CD4-positive, alpha-beta T cell treated with Interleukin-15 for 1 hour (primary cell): ENCODE measurements around the gene NFATC1.

ENCODE experiments used
- DNase-seq: peaks from one replicate; pipeline ENCODE4 v3.0.0-alpha.2; 2020

The NFATC1 gene

GRCh38 chr18:79445696-79446561, 50.2 kb downstream of the NFATC1 start:
- DNase-seq, result no peak

- DNase-seq, result no peak
These were observed 51.2 kb downstream of the NFATC1 start for GRCh38 chr18:79446931-79447330.

- no peak for DNase-seq
These were observed 52.1 kb downstream of the NFATC1 start for GRCh38 chr18:79447703-79448367.

GRCh38 chr18:79448621-79449020, 52.9 kb downstream of the NFATC1 start:
- no peak for DNase-seq

GRCh38 chr18:79449551-79450288, 54.0 kb downstream of the NFATC1 start:
- DNase-seq, result no peak

GRCh38 chr18:79450289-79451080, 54.8 kb downstream of the NFATC1 start:
- no peak for DNase-seq

- no peak for DNase-seq
These were observed 55.8 kb downstream of the NFATC1 start for GRCh38 chr18:79451237-79452125.

GRCh38 chr18:79452190-79452990, 56.7 kb downstream of the NFATC1 start:
- DNase-seq, result no peak

GRCh38 chr18:79452991-79453645, 57.4 kb downstream of the NFATC1 start:
- no peak for DNase-seq

- no peak for DNase-seq
These were observed 58.3 kb downstream of the NFATC1 start for GRCh38 chr18:79453816-79454735.

GRCh38 chr18:79455261-79455660, 59.5 kb downstream of the NFATC1 start:
- no peak for DNase-seq

GRCh38 chr18:79456105-79456980, 60.6 kb downstream of the NFATC1 start:
- DNase-seq, result no peak

- no peak for DNase-seq
These were observed 61.5 kb downstream of the NFATC1 start for GRCh38 chr18:79457239-79457638.

- DNase-seq, result no peak
These were observed 61.9 kb downstream of the NFATC1 start for GRCh38 chr18:79457652-79458051.

- DNase-seq, result no peak
These were observed 62.6 kb downstream of the NFATC1 start for GRCh38 chr18:79458131-79458838.

GRCh38 chr18:79458917-79459803, 63.4 kb downstream of the NFATC1 start:
- no peak for DNase-seq
